Activated naive CD4-positive, alpha-beta T cell treated with anti-CD3 and anti-CD28 coated beads, Interleukin-2, amount 50 U/mL, for 24 hours (primary cell): ENCODE measurements around the gene VNN1.
"Not testable (repeated sequence)": the region's sequence is repeated elsewhere in the genome, so short reads cannot be mapped to it uniquely, and the experiment has no call there.

Experiments used
- H3K27ac Mint-ChIP-seq: one replicate; pipeline ENCODE4 v1.8.0; 2021; ENCODE audit warnings: mild to moderate bottlenecking, mixed read lengths
- H3K27me3 Mint-ChIP-seq: one replicate; pipeline ENCODE4 v1.8.0; 2021; ENCODE audit warnings: mixed read lengths
- H3K36me3 Mint-ChIP-seq: one replicate; pipeline ENCODE4 v1.8.0; 2021; ENCODE audit warnings: mixed read lengths
- H3K4me1 Mint-ChIP-seq: one replicate; pipeline ENCODE4 v1.8.0; 2021; ENCODE audit warnings: mixed read lengths
- H3K4me3 Mint-ChIP-seq: one replicate; pipeline ENCODE4 v1.8.0; 2021; ENCODE audit warnings: mild to moderate bottlenecking, mixed read lengths
- H3K9me3 Mint-ChIP-seq: one replicate; pipeline ENCODE4 v1.8.0; 2021; ENCODE audit warnings: mixed read lengths

Gene VNN1

GRCh38 chr6:132666118-132666517 is 47.7 kb downstream of the VNN1 start:
- peaks cover 5% of the 10 kb centered on the region for H3K27me3 Mint-ChIP-seq
- no peaks in the 10 kb centered on the region for H3K36me3 Mint-ChIP-seq
- no peaks in the 10 kb centered on the region for H3K9me3 Mint-ChIP-seq
- peaks cover 4% of the 10 kb centered on the region for H3K4me1 Mint-ChIP-seq
- H3K4me3 Mint-ChIP-seq, result no peak overlapping the region
- H3K27ac Mint-ChIP-seq, result no peak overlapping the region

- Mint-ChIP-seq H3K27me3 (peaks cover under 1% of the 10 kb centered on the region), H3K4me1 (no peaks in the 10 kb centered on the region), H3K4me3 (no peak overlapping the region), H3K36me3 (no peaks in the 10 kb centered on the region), H3K27ac (no peak overlapping the region), H3K9me3 (no peaks in the 10 kb centered on the region)
Observed at GRCh38 chr6:132664309-132665034, 49.4 kb downstream of the VNN1 start.

- no peaks in the 10 kb centered on the region for H3K36me3 Mint-ChIP-seq
- H3K27ac Mint-ChIP-seq, result no peak overlapping the region
- H3K4me3 Mint-ChIP-seq, result no peak overlapping the region
- no peaks in the 10 kb centered on the region for H3K4me1 Mint-ChIP-seq
- no peaks in the 10 kb centered on the region for H3K27me3 Mint-ChIP-seq
- H3K9me3 Mint-ChIP-seq, result no peaks in the 10 kb centered on the region
Observed at GRCh38 chr6:132663661-132664060, 50.2 kb downstream of the VNN1 start.

- H3K9me3 Mint-ChIP-seq, result no peaks in the 10 kb centered on the region
- no peaks in the 10 kb centered on the region for H3K27me3 Mint-ChIP-seq
- no peak overlapping the region for H3K4me3 Mint-ChIP-seq
- no peaks in the 10 kb centered on the region for H3K36me3 Mint-ChIP-seq
- H3K27ac Mint-ChIP-seq, result no peak overlapping the region
- H3K4me1 Mint-ChIP-seq, result peaks cover 2% of the 10 kb centered on the region
Observed at GRCh38 chr6:132661906-132662305, 51.9 kb downstream of the VNN1 start.

- Mint-ChIP-seq H3K4me3 (no peak within 1 kb of the TSS), H3K9me3 (no peaks in the 10 kb centered on the region), H3K4me1 (peaks cover 4% of the 10 kb centered on the region), H3K27ac (no peak within 1 kb of the TSS), H3K27me3 (no peaks in the 10 kb centered on the region), H3K36me3 (no peaks in the 10 kb centered on the region)
Observed at GRCh38 chr6:132659082-132659481, 54.8 kb downstream of the VNN1 start, which contains the start of gene TAAR1. TAAR1 (minus strand) TSS chr6:132659182; CDS start chr6:132646003, 13,179 bp downstream.

GRCh38 chr6:132651062-132651461 is 62.8 kb downstream of the VNN1 start:
- Mint-ChIP-seq H3K4me1 (no peaks in the 10 kb centered on the region), H3K9me3 (no peaks in the 10 kb centered on the region), H3K4me3 (no peak overlapping the region), H3K36me3 (no peaks in the 10 kb centered on the region), H3K27me3 (peaks cover 1% of the 10 kb centered on the region), H3K27ac (no peak overlapping the region)

- Mint-ChIP-seq H3K27me3 (peaks cover 1% of the 10 kb centered on the region), H3K9me3 (no peaks in the 10 kb centered on the region), H3K27ac (no peak overlapping the region), H3K36me3 (no peaks in the 10 kb centered on the region), H3K4me3 (no peak overlapping the region), H3K4me1 (no peaks in the 10 kb centered on the region)
Observed at GRCh38 chr6:132650429-132650828, 63.4 kb downstream of the VNN1 start.

GRCh38 chr6:132648828-132649227 is 65.0 kb downstream of the VNN1 start:
- Mint-ChIP-seq H3K9me3 (no peaks in the 10 kb centered on the region), H3K36me3 (no peaks in the 10 kb centered on the region), H3K4me3 (no peak overlapping the region), H3K27ac (no peak overlapping the region), H3K27me3 (peaks cover 1% of the 10 kb centered on the region), H3K4me1 (no peaks in the 10 kb centered on the region)

GRCh38 chr6:132648356-132648755 is 65.5 kb downstream of the VNN1 start:
- Mint-ChIP-seq H3K4me1 (no peaks in the 10 kb centered on the region), H3K27ac (no peak overlapping the region), H3K27me3 (no peaks in the 10 kb centered on the region), H3K36me3 (no peaks in the 10 kb centered on the region), H3K9me3 (no peaks in the 10 kb centered on the region), H3K4me3 (no peak overlapping the region)

- Mint-ChIP-seq H3K36me3 (no peaks in the 10 kb centered on the region), H3K27ac (no peak overlapping the region), H3K4me1 (no peaks in the 10 kb centered on the region), H3K27me3 (peaks cover 2% of the 10 kb centered on the region), H3K9me3 (no peaks in the 10 kb centered on the region), H3K4me3 (no peak overlapping the region)
Observed at GRCh38 chr6:132643547-132643946, 70.3 kb downstream of the VNN1 start.

- H3K27me3 Mint-ChIP-seq, result peaks cover 26% of the 10 kb centered on the region
Observed at GRCh38 chr6:132637135-132637534, 76.7 kb downstream of the VNN1 start.

GRCh38 chr6:132635906-132636305 is 77.9 kb downstream of the VNN1 start:
- H3K27me3 Mint-ChIP-seq, result peaks cover 29% of the 10 kb centered on the region
- not testable (repeated sequence) for H3K36me3 Mint-ChIP-seq, H3K4me3 Mint-ChIP-seq, H3K4me1 Mint-ChIP-seq, H3K9me3 Mint-ChIP-seq, H3K27ac Mint-ChIP-seq

More at GRCh38 chr6:132637135-132637534, 76.7 kb downstream of the VNN1 start:
- H3K9me3 Mint-ChIP-seq, H3K4me3 Mint-ChIP-seq, H3K4me1 Mint-ChIP-seq, H3K27ac Mint-ChIP-seq, H3K36me3 Mint-ChIP-seq: not testable (repeated sequence)

GRCh38 chr6:132635288-132635687 is 78.6 kb downstream of the VNN1 start:
- not testable (repeated sequence) for H3K9me3 Mint-ChIP-seq, H3K4me1 Mint-ChIP-seq, H3K4me3 Mint-ChIP-seq, H3K27ac Mint-ChIP-seq, H3K36me3 Mint-ChIP-seq
- H3K27me3 Mint-ChIP-seq, result peaks cover 29% of the 10 kb centered on the region

GRCh38 chr6:132634796-132635195 is 79.1 kb downstream of the VNN1 start:
- no peak overlapping the region for H3K27ac Mint-ChIP-seq
- H3K36me3 Mint-ChIP-seq, result no peaks in the 10 kb centered on the region
- no peak overlapping the region for H3K4me3 Mint-ChIP-seq
- no peaks in the 10 kb centered on the region for H3K4me1 Mint-ChIP-seq
- peaks cover 27% of the 10 kb centered on the region for H3K27me3 Mint-ChIP-seq
- H3K9me3 Mint-ChIP-seq, result no peaks in the 10 kb centered on the region

- H3K4me3 Mint-ChIP-seq, result no peak overlapping the region
- peaks cover 30% of the 10 kb centered on the region for H3K27me3 Mint-ChIP-seq
- H3K9me3 Mint-ChIP-seq, result no peaks in the 10 kb centered on the region
- no peaks in the 10 kb centered on the region for H3K4me1 Mint-ChIP-seq
- no peaks in the 10 kb centered on the region for H3K36me3 Mint-ChIP-seq
- H3K27ac Mint-ChIP-seq, result no peak overlapping the region
Observed at GRCh38 chr6:132633362-132633761, 80.5 kb downstream of the VNN1 start.
